IMR-90 (cell line): Measurements from ENCODE around the gene KLHL30. TPM values are rescaled to one million over a fixed set of nuclear protein-coding genes. Genes with fewer than 3 reads are reported as not detected.

Experiments
- ATAC-seq: fragments of 200-7000 bp; cut with Tn5 transposase; 2 replicates; pipeline ENCODE4 v1.9.1; 2020; ENCODE audit warnings: low read depth, mild to moderate bottlenecking, moderate library complexity
- BruUV-seq: library from RNA; stranded (reverse); fragments of 400-500 nt; replicated peaks from 2 replicates; lab custom pipeline; 2021; lab: Mats Ljungman, UMichigan
- CTCF ChIA-PET: fragments of 300-600 bp; formaldehyde crosslinking; extraction: SDS; loops from one replicate; lab custom pipeline; 2021; ENCODE audit warnings: antibody characterized with exemption; lab: Yijun Ruan, JAX
- POLR2A ChIA-PET: fragments of 300-600 bp; sonication (Branson Sonifier 250); formaldehyde crosslinking; loops from one replicate; lab custom pipeline; 2022; ENCODE audit warnings: antibody characterized with exemption; ENCODE audit not compliant: unreplicated experiment; lab: Charles Lee
- DNase-seq: peaks from one replicate; pipeline ENCODE4 v3.0.0; 2013
- H2AFZ ChIP-seq: replicated peaks from 2 replicates; pipeline ENCODE3; 2013; ENCODE audit warnings: low read length, mild to moderate bottlenecking; ENCODE audit not compliant: poor library complexity
- H2AK5ac ChIP-seq: 2 replicates; pipeline ENCODE4 v1.6.1; 2013; ENCODE audit warnings: low read depth, low read length, inconsistent platforms
- H2AK9ac ChIP-seq: replicated peaks from 2 replicates; pipeline ENCODE3; 2013; ENCODE audit warnings: mild to moderate bottlenecking, low read depth, low read length, moderate library complexity; ENCODE audit not compliant: poor library complexity
- H2BK120ac ChIP-seq: 2 replicates; pipeline ENCODE4 v1.6.1; 2013; ENCODE audit warnings: low read depth, low read length, inconsistent platforms
- H2BK15ac ChIP-seq: 3 replicates; pipeline ENCODE4 v1.6.1; 2013; ENCODE audit warnings: low read depth, low read length, inconsistent platforms
- H2BK20ac ChIP-seq: 2 replicates; pipeline ENCODE4 v1.6.1; 2013; ENCODE audit warnings: low read depth, mild to moderate bottlenecking, inconsistent platforms, low read length, moderate library complexity
- H2BK5ac ChIP-seq: 2 replicates; pipeline ENCODE4 v1.6.1; 2013; ENCODE audit warnings: mild to moderate bottlenecking, low read depth, low read length, inconsistent platforms; ENCODE audit not compliant: poor library complexity, severe bottlenecking
- H3K14ac ChIP-seq: replicated peaks from 2 replicates; pipeline ENCODE4 v1.6.1; 2013; ENCODE audit warnings: low read depth, low read length, inconsistent platforms
- H3K18ac ChIP-seq: 2 replicates; pipeline ENCODE4 v1.6.1; 2013; ENCODE audit warnings: low read depth, low read length, control low read depth
- H3K23ac ChIP-seq: 2 replicates; pipeline ENCODE4 v1.6.1; 2013; ENCODE audit warnings: low read depth, low read length, inconsistent platforms
- H3K27ac ChIP-seq: 2 replicates; pipeline ENCODE4 v1.5.1; 2013; ENCODE audit warnings: mild to moderate bottlenecking, control low read depth, low read length; ENCODE audit not compliant: insufficient read depth
- H3K27me3 ChIP-seq: 2 replicates; pipeline ENCODE4 v1.6.1; 2013; ENCODE audit warnings: low read length; ENCODE audit not compliant: control insufficient read depth, insufficient read depth
- H3K36me3 ChIP-seq: 2 replicates; pipeline ENCODE4 v1.6.1; 2013; ENCODE audit warnings: low read length, mixed read lengths; ENCODE audit not compliant: control insufficient read depth, insufficient read depth
- H3K4ac ChIP-seq: 2 replicates; pipeline ENCODE4 v1.6.1; 2013; ENCODE audit warnings: low read depth, low read length, inconsistent platforms
- H3K4me1 ChIP-seq: 2 replicates; pipeline ENCODE4 v1.6.1; 2013; ENCODE audit warnings: low read length, mixed read lengths; ENCODE audit not compliant: control insufficient read depth, insufficient read depth
- H3K4me2 ChIP-seq: 2 replicates; pipeline ENCODE4 v1.6.1; 2013; ENCODE audit warnings: low read depth, mild to moderate bottlenecking, control low read depth, low read length, moderate library complexity
- H3K4me3 ChIP-seq: 2 replicates; pipeline ENCODE4 v1.5.1; 2013; ENCODE audit warnings: low read depth, mild to moderate bottlenecking, control low read depth, low read length, moderate library complexity; ENCODE audit not compliant: insufficient read depth
- H3K56ac ChIP-seq: 2 replicates; pipeline ENCODE4 v1.6.1; 2013; ENCODE audit warnings: low read length, inconsistent platforms; ENCODE audit not compliant: insufficient read depth; ENCODE audit errors: extremely low read depth
- H3K79me1 ChIP-seq, 2 experiments: 2 replicates each; pipeline ENCODE4 v1.6.1; 2013; ENCODE audit warnings: low read length in 2 of 2, inconsistent platforms in 1 of 2, low read depth in 1 of 2
- H3K9ac ChIP-seq: 2 replicates; pipeline ENCODE4 v1.6.1; 2013; ENCODE audit warnings: low read depth, low read length, control low read depth
- H3K9me1 ChIP-seq: 2 replicates; pipeline ENCODE4 v1.6.1; 2013; ENCODE audit warnings: low read length, inconsistent platforms; ENCODE audit not compliant: insufficient read depth
- H3K9me3 ChIP-seq: 2 replicates; pipeline ENCODE4 v1.6.1; 2013; ENCODE audit warnings: low read length; ENCODE audit not compliant: control insufficient read depth, insufficient read depth
- H4K20me1 ChIP-seq: 2 replicates; pipeline ENCODE4 v1.6.1; 2013; ENCODE audit warnings: low read length, inconsistent platforms; ENCODE audit not compliant: insufficient read depth
- H4K5ac ChIP-seq: 2 replicates; pipeline ENCODE4 v1.6.1; 2013; ENCODE audit warnings: mild to moderate bottlenecking, low read depth, low read length, control low read depth
- H4K8ac ChIP-seq, 2 experiments: 2 replicates each; pipeline ENCODE4 v1.6.1; 2013; ENCODE audit warnings: low read depth in 2 of 2, low read length in 2 of 2, control low read depth in 1 of 2, inconsistent platforms in 1 of 2
- H4K91ac ChIP-seq: 2 replicates; pipeline ENCODE4 v1.6.1; 2013; ENCODE audit warnings: low read depth, low read length, inconsistent platforms; ENCODE audit not compliant: insufficient read depth
- MAFK ChIP-seq: IDR thresholded peaks from 2 replicates; pipeline ENCODE4 v1.6.1; 2012; ENCODE audit warnings: low read depth, low read length, improper control_type of control experiment
- MAZ ChIP-seq: IDR thresholded peaks from 2 replicates; pipeline ENCODE4 v1.6.1; 2012; ENCODE audit warnings: low read depth, mild to moderate bottlenecking, low read length, improper control_type of control experiment, moderate library complexity, borderline replicate concordance
- NFE2L2 ChIP-seq: fragments of 150-350 bp; IDR thresholded peaks from 2 replicates; pipeline ENCODE4 v1.6.1; 2016; ENCODE audit warnings: low read depth, mild to moderate bottlenecking, low read length
- RAD21 ChIP-seq: IDR thresholded peaks from 2 replicates; pipeline ENCODE4 v1.6.1; 2012; ENCODE audit warnings: low read length, improper control_type of control experiment
- RFX5 ChIP-seq: IDR thresholded peaks from 2 replicates; pipeline ENCODE4 v1.8.0; 2012; ENCODE audit warnings: low read depth, mild to moderate bottlenecking, low read length, moderate library complexity
- WGBS, 2 experiments: methylation state at CpG; one replicate each; pipeline versions ENCODE4 v1.1.5 to v1.1.7; 2013; ENCODE audit warnings: missing lambda C conversion rate in 2 of 2; ENCODE audit not compliant: insufficient read length in 1 of 2; ENCODE audit errors: extremely low coverage in 2 of 2; 5-methylcytosine and 5-hydroxymethylcytosine counted together
- dilution Hi-C: fragments of 300-500 bp; cut with HindIII; formaldehyde crosslinking; loops from one replicate; pipeline ENCODE4 v1.14.3; 2018; ENCODE audit warnings: low sequenced_read_pairs; ENCODE audit not compliant: unreplicated experiment
- in situ Hi-C: fragments of 300-500 bp; cut with MboI; formaldehyde crosslinking; loops from 3 replicates; pipeline ENCODE4 v1.14.3; 2019; ENCODE audit warnings: low sequenced_read_pairs, inconsistent platforms, mixed read lengths
- intact Hi-C: fragments of 100-400 bp; cut with micrococcal nuclease; formaldehyde crosslinking; loops from 2 replicates; pipeline ENCODE4 v1.10.0; 2022
- polyA plus RNA-seq, 3 experiments: library from polyadenylated mRNA; depleted of rRNA; stranded (reverse); fragments of >200 nt; gene quantifications; 2 replicates each; pipeline ENCODE4 v1.2.3, GENCODE V29; 2012; ENCODE audit warnings: low replicate concordance in 1 of 3
- total RNA-seq: library from RNA; depleted of rRNA; stranded (reverse); fragments of >200 nt; gene quantifications from 2 replicates; pipeline ENCODE4 v1.2.3, GENCODE V29; 2012

The KLHL30 gene
- total and polyA plus RNA-seq, 2 of the 4 experiments (the other 2 are of a cell fraction), result under 0.01 to 0.03 TPM

DNA sequence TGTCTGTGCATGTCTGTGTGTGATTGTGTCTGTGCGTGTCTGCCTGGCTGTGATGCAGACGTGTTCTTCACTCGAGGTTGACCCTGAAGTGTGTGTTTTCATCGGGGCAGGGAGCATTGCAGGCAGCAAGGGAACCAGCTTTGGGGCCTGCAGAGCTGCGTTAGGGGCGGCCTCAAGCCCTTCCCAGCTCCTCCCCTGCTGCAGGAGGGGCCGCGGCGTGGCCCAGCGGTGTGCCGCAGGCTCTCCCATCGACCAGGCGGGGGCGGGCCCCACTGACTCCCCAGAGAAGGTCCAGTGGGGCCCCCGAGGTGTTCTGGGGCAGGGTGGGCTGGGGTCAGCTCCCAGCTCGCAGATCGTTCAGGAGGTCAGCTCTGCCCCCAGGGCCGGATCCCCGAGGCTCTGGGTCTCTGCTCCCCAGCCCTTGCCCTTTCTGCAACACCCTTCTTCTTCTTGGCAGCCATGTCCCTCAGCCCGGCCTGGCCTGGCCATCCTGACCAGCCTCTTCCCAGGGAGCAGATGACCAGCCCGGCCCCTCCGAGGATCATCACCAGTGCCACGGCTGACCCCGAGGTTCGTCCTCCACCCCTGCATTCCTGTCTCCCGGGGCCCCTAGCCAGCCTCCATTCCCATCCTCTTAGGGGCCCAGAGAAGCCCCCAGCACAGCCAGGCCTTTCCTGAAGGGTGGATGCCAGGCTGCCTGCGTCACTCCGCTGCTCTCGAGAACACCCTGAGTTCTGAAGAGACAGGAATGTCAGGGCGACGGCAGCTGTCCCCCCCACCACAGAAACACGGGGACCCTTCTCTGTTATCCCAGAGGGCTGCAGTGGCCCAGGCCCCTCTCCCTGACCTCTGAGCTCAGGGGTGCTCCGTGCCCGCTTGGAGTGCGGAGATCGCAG lies 11.1 kb upstream of the KLHL30 start:
- peak overlapping the region; percentile 60 for H2AK9ac ChIP-seq
- H3K79me1 ChIP-seq, result no peaks in the 10 kb centered on the region
- H2BK20ac ChIP-seq, result peak overlapping the region; percentile 43; the same call in 1 of the 2 replicates
- H3K18ac ChIP-seq, result peak overlapping the region; percentile 90
- H3K9ac ChIP-seq, result peak overlapping the region; percentile 94
- H3K36me3 ChIP-seq, result no peaks in the 10 kb centered on the region
- ATAC-seq (peak; percentile 99), DNase-seq (peak; percentile 65)
- peaks cover 6% of the 10 kb centered on the region for H3K4me1 ChIP-seq
- peak overlapping the region; percentile 94 to 97 for H4K8ac ChIP-seq
- H2BK15ac ChIP-seq, result peak overlapping the region; percentile 10; the same call in 1 of the 3 replicates
- in situ Hi-C loops, result no loop called here
- ChIA-PET CTCF (interaction anchor here (0.6 kb wide), 1 partner anchor 200 kb away, joined by 3 read pairs; no protein-coding TSS in a partner anchor), POLR2A (no interaction called here)
- peak overlapping the region; percentile 58 for H3K4me2 ChIP-seq
- H2AK5ac ChIP-seq, result peak overlapping the region; percentile 89; the same call in 1 of the 2 replicates
- H2BK5ac ChIP-seq, result peak overlapping the region; percentile 71
- no TSS peak for BruUV-seq
- no peaks in the 10 kb centered on the region for H4K20me1 ChIP-seq
- peak overlapping the region; percentile 74 for H2BK120ac ChIP-seq
- H3K4me3 ChIP-seq, result peak overlapping the region; percentile 11
- H4K5ac ChIP-seq, result peak overlapping the region; percentile 91
- peak overlapping the region; percentile 89 for H2AFZ ChIP-seq
- 13% methylated on average over 5 of the region's 36 CpGs; no CpG with 5 or more reads in 1 of the 2 experiments for WGBS, 2 experiments
- no peaks in the 10 kb centered on the region for H3K9me3 ChIP-seq
- H3K14ac ChIP-seq, result peak overlapping the region; percentile 96
- dilution Hi-C loops, result no loop called here
- TF ChIP-seq RFX5 (no peak), MAFK (no peak), MAZ (peak; percentile 57; the same call in 1 of the 2 replicates), RAD21 (peak; percentile 28), NFE2L2 (no peak)
- intact Hi-C loops, result no loop called here
- no peak overlapping the region for H3K56ac ChIP-seq
- peaks cover 3% of the 10 kb centered on the region; the same call in 1 of the 2 replicates for H3K27me3 ChIP-seq
- H3K27ac ChIP-seq, result peak overlapping the region; percentile 64
- peak overlapping the region; percentile 74 for H3K23ac ChIP-seq
- H3K9me1 ChIP-seq, result peaks cover 5% of the 10 kb centered on the region; the same call in 1 of the 2 replicates
- peak overlapping the region; percentile 87 for H3K4ac ChIP-seq
- H4K91ac ChIP-seq, result peak overlapping the region; percentile 70
